Measurements from ENCODE around the gene NTN3. TPM values are rescaled to one million over a fixed set of nuclear protein-coding genes. Genes with fewer than 3 reads are reported as not detected.

The NTN3 gene
- total and polyA plus RNA-seq, 2 of the 4 experiments (the other 2 are of a cell fraction), result 0.18 to 0.38 TPM

- Histone ChIP-seq H3K27ac (ENCODE audit: insufficient read depth, low read length) (no peak overlapping the region), H3K79me1 (ENCODE audit: low read depth in 1 of 2, low read length in 2 of 2) (peaks cover 5 to 50% of the 10 kb centered on the region in 2 experiments; a peak in 3 of 4 replicates), H4K91ac (ENCODE audit: insufficient read depth, low read depth, low read length) (no peak overlapping the region), H4K20me1 (ENCODE audit: insufficient read depth, low read length) (peaks cover 5% of the 10 kb centered on the region), H3K9me1 (ENCODE audit: insufficient read depth, low read length) (no peaks in the 10 kb centered on the region), H2AK5ac (ENCODE audit: low read depth, low read length) (no peak overlapping the region), H3K14ac (replicated peaks; ENCODE audit: low read depth, low read length) (no peak overlapping the region), H4K8ac (ENCODE audit: low read depth in 2 of 2, low read length in 2 of 2) (no peak overlapping the region), H2BK120ac (ENCODE audit: low read depth, low read length) (no peak overlapping the region), H3K9me3 (ENCODE audit: control insufficient read depth, insufficient read depth, low read length) (no peaks in the 10 kb centered on the region), H2BK20ac (ENCODE audit: low read depth, low read length) (no peak overlapping the region), H3K4ac (ENCODE audit: low read depth, low read length) (no peak overlapping the region), H2BK5ac (ENCODE audit: low read depth, low read length, poor library complexity, severe bottlenecking) (no peak overlapping the region), H3K4me2 (ENCODE audit: low read depth, low read length) (no peak overlapping the region), H3K4me3 (ENCODE audit: insufficient read depth, low read depth, low read length) (no peak overlapping the region), H3K4me1 (ENCODE audit: control insufficient read depth, insufficient read depth, low read length) (peaks cover 7% of the 10 kb centered on the region; the same call in 1 of the 2 replicates), H2BK15ac (ENCODE audit: low read depth, low read length) (no peak overlapping the region), H2AFZ (replicated peaks; ENCODE audit: low read length, poor library complexity) (no peak overlapping the region), H3K36me3 (ENCODE audit: control insufficient read depth, insufficient read depth, low read length) (peaks cover 26% of the 10 kb centered on the region), H3K18ac (ENCODE audit: low read depth, low read length) (no peak overlapping the region), H3K23ac (ENCODE audit: low read depth, low read length) (no peak overlapping the region), H3K9ac (ENCODE audit: low read depth, low read length) (no peak overlapping the region), H4K5ac (ENCODE audit: low read depth, low read length) (no peak overlapping the region), H3K56ac (ENCODE audit: extremely low read depth, insufficient read depth, low read length) (no peak overlapping the region), H3K27me3 (ENCODE audit: control insufficient read depth, insufficient read depth, low read length) (no peaks in the 10 kb centered on the region), H2AK9ac (replicated peaks; ENCODE audit: low read depth, low read length, poor library complexity) (no peak overlapping the region)
- intact Hi-C loops (cut with micrococcal nuclease) (no loop called here), dilution Hi-C loops (cut with HindIII; ENCODE audit: low sequenced_read_pairs, unreplicated experiment) (no loop called here), in situ Hi-C loops (cut with MboI; ENCODE audit: low sequenced_read_pairs) (no loop called here)
- no TSS peak for BruUV-seq (replicated peaks)
- ChIA-PET POLR2A (ENCODE audit: unreplicated experiment) (no interaction called here), CTCF (no interaction called here)
- no peak for DNase-seq
- WGBS, 2 experiments (ENCODE audit: extremely low coverage in 2 of 2, insufficient read length in 1 of 2), result 84% methylated on average over 6 of the region's 13 CpGs; no CpG with 5 or more reads in 1 of the 2 experiments
- TF ChIP-seq CEBPB (IDR thresholded peaks at IDR 0.05; ENCODE audit: low read depth, low read length) (no peak), CHD1 (IDR thresholded peaks at IDR 0.05; ENCODE audit: low read depth, low read length) (no peak), SMC3 (IDR thresholded peaks at IDR 0.05; ENCODE audit: low read depth, low read length) (no peak), NFE2L2 (IDR thresholded peaks at IDR 0.05; ENCODE audit: low read depth, low read length) (no peak)
- no peak for ATAC-seq (ENCODE audit: low read depth)
Observed at GRCh38 chr16:2457267-2457666, 13.8 kb upstream of the NTN3 start.

Data from IMR-90 (cell line).